SKM-1 treated with dmso at 0.1 percent for 144 hours (cell line): ENCODE data around the gene PPAN.
A peak's percentile ranks its signal among the peaks of the same experiment; 100 is the strongest.

Experiments
- DNase-seq: peaks from one replicate; lab custom pipeline; 2025; ENCODE audit not compliant: unreplicated experiment; lab: John Stamatoyannopoulos, UW

Gene PPAN

GRCh38 chr19:10106100-10106936 lies at the start of gene PPAN:
Gene PPAN (plus strand): TSS chr19:10106362. CDS start chr19:10106395, 33 bp downstream.
- peak; percentile 98 for DNase-seq

- DNase-seq, result no peak
Observed at GRCh38 chr19:10061717-10062310, 44.3 kb upstream of the PPAN start.

GRCh38 chr19:10068205-10068604 lies 38.0 kb upstream of the PPAN start:
- no peak for DNase-seq

GRCh38 chr19:10069046-10069445 lies 37.1 kb upstream of the PPAN start:
- DNase-seq, result no peak

GRCh38 chr19:10070730-10071446 lies 35.3 kb upstream of the PPAN start:
- no peak for DNase-seq

- peak; percentile 36 for DNase-seq
Observed at GRCh38 chr19:10074153-10074552, 32.0 kb upstream of the PPAN start.

GRCh38 chr19:10076535-10076934 lies 29.6 kb upstream of the PPAN start:
- DNase-seq, result no peak

GRCh38 chr19:10078329-10078728 lies 27.8 kb upstream of the PPAN start:
- DNase-seq, result no peak

- no peak for DNase-seq
Observed at GRCh38 chr19:10079031-10079453, 27.1 kb upstream of the PPAN start.

GRCh38 chr19:10083911-10084310 lies 22.3 kb upstream of the PPAN start:
- DNase-seq, result no peak

GRCh38 chr19:10084803-10085202 lies 21.4 kb upstream of the PPAN start:
- DNase-seq, result no peak

GRCh38 chr19:10085641-10086590 lies 20.2 kb upstream of the PPAN start, which contains the start of gene SHFL:
Gene SHFL (plus strand): TSS chr19:10086317. CDS start chr19:10086428, 111 bp downstream.
- DNase-seq, result peak; percentile 37

- no peak for DNase-seq
Observed at GRCh38 chr19:10086591-10087192, 19.5 kb upstream of the PPAN start.

GRCh38 chr19:10087296-10088061 lies 18.7 kb upstream of the PPAN start:
- DNase-seq, result no peak

GRCh38 chr19:10088949-10089554 lies 17.1 kb upstream of the PPAN start:
- no peak for DNase-seq

- no peak for DNase-seq
Observed at GRCh38 chr19:10089801-10090375, 16.3 kb upstream of the PPAN start.

- DNase-seq, result no peak
Observed at GRCh38 chr19:10091370-10091687, 14.8 kb upstream of the PPAN start.

GRCh38 chr19:10091895-10092641 lies 14.1 kb upstream of the PPAN start:
- DNase-seq, result no peak
